Neural cell (in vitro differentiated cells): Measurements from ENCODE around the gene POLN. TPM values are rescaled to one million over a fixed set of nuclear protein-coding genes. Genes with fewer than 3 reads are reported as not detected.

Experiments
- H2AFZ ChIP-seq: fragments of 200-600, 300-800 bp; sonication (generic), shearing (Covaris generic); 2 replicates; pipeline ENCODE4 v1.6.0; 2014; ENCODE audit warnings: low read depth, mild to moderate bottlenecking, antibody characterized with exemption, low read length, moderate library complexity
- H3F3A ChIP-seq: fragments of 200-600 bp; shearing (Covaris generic); 2 replicates; pipeline ENCODE4 v1.6.1; 2016; ENCODE audit warnings: mild to moderate bottlenecking, moderate library complexity, mixed read lengths, antibody characterized with exemption, low read length; ENCODE audit not compliant: insufficient read depth, poor library complexity, severe bottlenecking
- H3K27ac ChIP-seq: fragments of 200-600, 300-800 bp; sonication (generic), shearing (Covaris generic); 2 replicates; pipeline ENCODE4 v1.5.1; 2014; ENCODE audit warnings: mild to moderate bottlenecking, low read length, moderate library complexity
- H3K27me3 ChIP-seq: fragments of 300-800, 200-600 bp; sonication (generic), shearing (Covaris generic); 2 replicates; pipeline ENCODE4 v1.6.0; 2014; ENCODE audit warnings: mild to moderate bottlenecking, low read depth, low read length, moderate library complexity; ENCODE audit not compliant: insufficient read depth
- H3K36me3 ChIP-seq: fragments of 300-800, 200-600 bp; sonication (generic), shearing (Covaris generic); 2 replicates; pipeline ENCODE4 v1.5.1; 2014; ENCODE audit warnings: mild to moderate bottlenecking, antibody characterized with exemption, low read length, moderate library complexity; ENCODE audit not compliant: insufficient read depth
- H3K4me2 ChIP-seq: fragments of 300-800, 200-600 bp; sonication (generic), shearing (Covaris generic); 2 replicates; pipeline ENCODE4 v1.6.0; 2014; ENCODE audit warnings: mild to moderate bottlenecking, low read length
- H3K4me3 ChIP-seq: fragments of 300-800, 200-600 bp; sonication (generic), shearing (Covaris generic); 2 replicates; pipeline ENCODE4 v1.5.1; 2014; ENCODE audit warnings: mild to moderate bottlenecking, low read length, moderate library complexity
- H3K79me2 ChIP-seq: fragments of 200-600 bp; shearing (Covaris generic); replicated peaks from 2 replicates; pipeline ENCODE4 v1.6.0; 2014; ENCODE audit warnings: mild to moderate bottlenecking, low read length, moderate library complexity; ENCODE audit not compliant: insufficient read depth
- H3K9ac ChIP-seq: fragments of 300-800, 200-600 bp; sonication (generic), shearing (Covaris generic); 2 replicates; pipeline ENCODE4 v1.6.1; 2016; ENCODE audit warnings: mild to moderate bottlenecking, low read length, mixed read lengths
- H3K9me2 ChIP-seq: fragments of 200-600 bp; shearing (Covaris generic); 2 replicates; pipeline ENCODE4 v1.6.1; 2016; ENCODE audit warnings: mild to moderate bottlenecking, low read length, mixed read lengths; ENCODE audit not compliant: insufficient read depth
- H3K9me3 ChIP-seq: fragments of 200-600, 300-800 bp; sonication (generic), shearing (Covaris generic); 2 replicates; pipeline ENCODE4 v1.6.1; 2016; ENCODE audit warnings: mild to moderate bottlenecking, mixed run types, low read length, moderate library complexity, mixed read lengths
- H4K20me1 ChIP-seq: fragments of 200-600 bp; shearing (Covaris generic); 2 replicates; pipeline ENCODE4 v1.6.1; 2016; ENCODE audit warnings: mild to moderate bottlenecking, mixed run types; ENCODE audit not compliant: insufficient read depth
- EP300 ChIP-seq: fragments of 450-650 bp; conservative IDR thresholded peaks from 2 replicates; pipeline ENCODE4 v1.6.1; 2014; ENCODE audit warnings: antibody characterized with exemption, mild to moderate bottlenecking, moderate library complexity; ENCODE audit not compliant: poor library complexity, severe bottlenecking
- EZH2 ChIP-seq: fragments of 200-600, 300-800 bp; shearing (Covaris generic), sonication (generic); IDR thresholded peaks from 2 replicates; pipeline ENCODE4 v1.6.1; 2014; ENCODE audit warnings: antibody characterized with exemption, low read length, borderline replicate concordance, mild to moderate bottlenecking; ENCODE audit not compliant: insufficient read depth, poor library complexity, severe bottlenecking
- MXI1 ChIP-seq: fragments of 450-650 bp; conservative IDR thresholded peaks from 2 replicates; pipeline ENCODE4 v1.6.1; 2014; ENCODE audit warnings: antibody characterized with exemption, mild to moderate bottlenecking; ENCODE audit not compliant: poor library complexity, severe bottlenecking
- POLR2AphosphoS5 ChIP-seq: IDR thresholded peaks from 2 replicates; pipeline ENCODE4 v1.6.1; 2012
- RAD21 ChIP-seq: fragments of 450-650 bp; conservative IDR thresholded peaks from 2 replicates; pipeline ENCODE4 v1.6.1; 2014; ENCODE audit warnings: antibody characterized with exemption, mild to moderate bottlenecking, moderate library complexity
- SMC3 ChIP-seq: fragments of 450-650 bp; conservative IDR thresholded peaks from 2 replicates; pipeline ENCODE4 v1.6.1; 2014; ENCODE audit warnings: antibody characterized with exemption, mild to moderate bottlenecking, moderate library complexity; ENCODE audit not compliant: poor library complexity
- TAF1 ChIP-seq: IDR thresholded peaks from 2 replicates; pipeline ENCODE4 v1.6.1; 2012; ENCODE audit warnings: low read depth
- polyA plus RNA-seq: library from polyadenylated mRNA; depleted of rRNA; stranded (reverse); fragments of >200 nt; gene quantifications from 2 replicates; pipeline ENCODE4 v1.2.3, GENCODE V29; 2014
- TF ChIP-seq, protein P1 (sequence below): fragments of 450-650 bp; IDR thresholded peaks from 2 replicates; pipeline ENCODE4 v1.5.1; 2014; ENCODE audit warnings: antibody characterized with exemption, mild to moderate bottlenecking, moderate library complexity; ENCODE audit not compliant: poor library complexity, severe bottlenecking
- TF ChIP-seq, protein P2 (sequence below): IDR thresholded peaks from 2 replicates; pipeline ENCODE4 v1.6.1; 2012; ENCODE audit warnings: borderline replicate concordance

The POLN gene
- polyA plus RNA-seq, 1 donor from 2014 or later = 1.1 TPM

DNA sequence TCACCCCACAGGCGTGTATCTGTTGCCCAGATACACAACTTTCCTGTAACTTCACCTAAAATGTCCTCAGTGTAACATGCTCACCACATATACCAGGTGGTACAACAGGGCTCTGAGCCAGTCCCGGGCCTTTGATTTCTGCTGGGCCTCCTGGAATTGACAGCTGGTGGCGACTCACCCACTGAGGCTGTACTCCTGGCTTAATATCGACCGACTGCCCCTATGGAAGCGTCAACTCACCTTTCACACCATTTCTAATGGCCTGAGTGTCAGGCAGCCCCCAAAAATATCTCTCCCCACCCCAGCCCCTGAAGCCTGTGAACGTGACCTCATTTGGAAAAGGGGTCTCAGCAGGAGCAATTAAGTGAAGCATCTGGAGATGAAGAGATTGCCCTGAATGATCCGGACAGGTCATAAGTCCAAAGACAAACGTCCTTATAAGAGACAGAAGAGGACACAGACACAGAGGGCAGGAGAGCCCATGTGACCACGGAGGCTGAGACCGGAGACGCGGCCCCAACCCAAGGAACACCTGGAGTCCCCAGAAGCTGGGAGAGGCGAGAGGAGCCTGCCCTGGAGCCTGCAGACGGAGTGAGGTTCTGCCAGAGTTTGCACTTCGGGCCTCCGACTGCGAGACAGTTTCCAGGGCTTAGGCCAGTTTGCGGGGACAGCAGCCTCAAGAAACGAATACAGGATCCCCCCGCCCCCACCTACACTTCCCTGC, 32.6 kb upstream of the POLN start:
- TF ChIP-seq RAD21 = no peak
- no peaks in the 10 kb centered on the region for H3K79me2 ChIP-seq
- no peak overlapping the region for H3K4me3 ChIP-seq
- no peaks in the 10 kb centered on the region for H4K20me1 ChIP-seq
- H3K9me3 ChIP-seq = no peaks in the 10 kb centered on the region
- H3F3A ChIP-seq = no peaks in the 10 kb centered on the region
- H3K36me3 ChIP-seq = no peaks in the 10 kb centered on the region
- no peak overlapping the region for H3K4me2 ChIP-seq
- H3K9ac ChIP-seq = no peak overlapping the region
- H3K27ac ChIP-seq = no peak overlapping the region
- no peaks in the 10 kb centered on the region for H3K27me3 ChIP-seq
- H3K9me2 ChIP-seq = no peaks in the 10 kb centered on the region
- no peak overlapping the region for H2AFZ ChIP-seq

DNA sequence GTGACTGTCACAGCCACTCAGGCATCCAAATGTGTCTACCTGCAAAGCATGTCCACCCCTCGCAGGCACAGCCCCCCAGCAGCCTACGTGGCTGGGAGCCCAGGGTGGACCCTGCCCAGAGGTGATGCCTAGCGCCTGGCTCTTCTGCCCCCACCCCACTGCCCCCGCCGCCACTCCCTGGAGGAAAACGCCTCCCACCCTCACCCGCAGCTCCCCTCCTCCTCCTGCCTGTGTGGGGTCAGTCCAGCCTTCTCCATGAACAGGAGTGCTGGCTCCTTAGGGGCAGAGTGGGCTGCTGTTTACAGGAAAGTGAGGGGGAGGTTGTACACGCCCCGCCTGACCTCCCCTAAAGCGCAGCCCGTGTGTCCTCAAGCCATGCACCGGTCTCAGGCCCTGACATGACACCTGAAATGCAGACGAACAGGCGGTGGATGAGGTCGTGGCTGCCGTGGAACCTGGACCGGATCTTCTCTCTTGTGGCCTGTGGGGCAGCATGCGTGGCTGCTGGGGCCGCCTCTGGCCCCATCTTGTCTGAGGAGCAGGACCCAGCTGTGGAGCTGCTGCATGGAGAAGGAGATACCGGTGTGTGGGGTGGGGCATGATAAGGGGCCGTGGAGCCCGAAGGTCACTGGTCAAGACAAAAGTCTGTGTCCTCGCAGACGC, 31.9 kb upstream of the POLN start:
- Histone ChIP-seq H3K9ac (no peak overlapping the region), H2AFZ (no peak overlapping the region), H3K27me3 (no peaks in the 10 kb centered on the region), H3K9me2 (no peaks in the 10 kb centered on the region), H3K4me3 (no peak overlapping the region), H3K4me2 (no peak overlapping the region), H3K79me2 (no peaks in the 10 kb centered on the region), H3K27ac (no peak overlapping the region), H3F3A (no peaks in the 10 kb centered on the region), H3K9me3 (no peaks in the 10 kb centered on the region), H3K36me3 (no peaks in the 10 kb centered on the region), H4K20me1 (no peaks in the 10 kb centered on the region)
- TF ChIP-seq, protein P1, sequence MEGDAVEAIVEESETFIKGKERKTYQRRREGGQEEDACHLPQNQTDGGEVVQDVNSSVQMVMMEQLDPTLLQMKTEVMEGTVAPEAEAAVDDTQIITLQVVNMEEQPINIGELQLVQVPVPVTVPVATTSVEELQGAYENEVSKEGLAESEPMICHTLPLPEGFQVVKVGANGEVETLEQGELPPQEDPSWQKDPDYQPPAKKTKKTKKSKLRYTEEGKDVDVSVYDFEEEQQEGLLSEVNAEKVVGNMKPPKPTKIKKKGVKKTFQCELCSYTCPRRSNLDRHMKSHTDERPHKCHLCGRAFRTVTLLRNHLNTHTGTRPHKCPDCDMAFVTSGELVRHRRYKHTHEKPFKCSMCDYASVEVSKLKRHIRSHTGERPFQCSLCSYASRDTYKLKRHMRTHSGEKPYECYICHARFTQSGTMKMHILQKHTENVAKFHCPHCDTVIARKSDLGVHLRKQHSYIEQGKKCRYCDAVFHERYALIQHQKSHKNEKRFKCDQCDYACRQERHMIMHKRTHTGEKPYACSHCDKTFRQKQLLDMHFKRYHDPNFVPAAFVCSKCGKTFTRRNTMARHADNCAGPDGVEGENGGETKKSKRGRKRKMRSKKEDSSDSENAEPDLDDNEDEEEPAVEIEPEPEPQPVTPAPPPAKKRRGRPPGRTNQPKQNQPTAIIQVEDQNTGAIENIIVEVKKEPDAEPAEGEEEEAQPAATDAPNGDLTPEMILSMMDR = no peak
- TF ChIP-seq POLR2AphosphoS5 = no peak
- TF ChIP-seq SMC3 = no peak
- no peak for TF ChIP-seq EP300
- no peak for TF ChIP-seq TAF1
- TF ChIP-seq RAD21 = no peak
- TF ChIP-seq EZH2 = no peak
- TF ChIP-seq, protein P2, sequence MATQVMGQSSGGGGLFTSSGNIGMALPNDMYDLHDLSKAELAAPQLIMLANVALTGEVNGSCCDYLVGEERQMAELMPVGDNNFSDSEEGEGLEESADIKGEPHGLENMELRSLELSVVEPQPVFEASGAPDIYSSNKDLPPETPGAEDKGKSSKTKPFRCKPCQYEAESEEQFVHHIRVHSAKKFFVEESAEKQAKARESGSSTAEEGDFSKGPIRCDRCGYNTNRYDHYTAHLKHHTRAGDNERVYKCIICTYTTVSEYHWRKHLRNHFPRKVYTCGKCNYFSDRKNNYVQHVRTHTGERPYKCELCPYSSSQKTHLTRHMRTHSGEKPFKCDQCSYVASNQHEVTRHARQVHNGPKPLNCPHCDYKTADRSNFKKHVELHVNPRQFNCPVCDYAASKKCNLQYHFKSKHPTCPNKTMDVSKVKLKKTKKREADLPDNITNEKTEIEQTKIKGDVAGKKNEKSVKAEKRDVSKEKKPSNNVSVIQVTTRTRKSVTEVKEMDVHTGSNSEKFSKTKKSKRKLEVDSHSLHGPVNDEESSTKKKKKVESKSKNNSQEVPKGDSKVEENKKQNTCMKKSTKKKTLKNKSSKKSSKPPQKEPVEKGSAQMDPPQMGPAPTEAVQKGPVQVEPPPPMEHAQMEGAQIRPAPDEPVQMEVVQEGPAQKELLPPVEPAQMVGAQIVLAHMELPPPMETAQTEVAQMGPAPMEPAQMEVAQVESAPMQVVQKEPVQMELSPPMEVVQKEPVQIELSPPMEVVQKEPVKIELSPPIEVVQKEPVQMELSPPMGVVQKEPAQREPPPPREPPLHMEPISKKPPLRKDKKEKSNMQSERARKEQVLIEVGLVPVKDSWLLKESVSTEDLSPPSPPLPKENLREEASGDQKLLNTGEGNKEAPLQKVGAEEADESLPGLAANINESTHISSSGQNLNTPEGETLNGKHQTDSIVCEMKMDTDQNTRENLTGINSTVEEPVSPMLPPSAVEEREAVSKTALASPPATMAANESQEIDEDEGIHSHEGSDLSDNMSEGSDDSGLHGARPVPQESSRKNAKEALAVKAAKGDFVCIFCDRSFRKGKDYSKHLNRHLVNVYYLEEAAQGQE = no peak
- no peak for TF ChIP-seq MXI1
